Large intestine (tissue), 3 donors: ENCODE measurements around the gene SLC47A2. TPM values are rescaled to one million over a fixed set of nuclear protein-coding genes. Genes with fewer than 3 reads are reported as not detected.

Experiments used
- DNase-seq, 2 donors: peaks; one replicate each; pipeline versions ENCODE4 v3.0.0 to v3.0.0-alpha.2; 2013
- H3K27ac ChIP-seq: one replicate; pipeline ENCODE4 v1.5.1; 2013; ENCODE audit warnings: low read length
- H3K27me3 ChIP-seq: 2 replicates; pipeline ENCODE4 v1.6.1; 2013; ENCODE audit warnings: low read length; ENCODE audit not compliant: control insufficient read depth, insufficient read depth
- H3K36me3 ChIP-seq: 2 replicates; pipeline ENCODE4 v1.6.1; 2013; ENCODE audit warnings: low read length; ENCODE audit not compliant: control insufficient read depth, insufficient read depth
- H3K4me1 ChIP-seq: one replicate; pipeline ENCODE4 v1.6.1; 2013; ENCODE audit warnings: low read length; ENCODE audit not compliant: control insufficient read depth, insufficient read depth
- H3K4me3 ChIP-seq: one replicate; pipeline ENCODE4 v1.5.1; 2013; ENCODE audit warnings: low read length
- H3K9me3 ChIP-seq: one replicate; pipeline ENCODE4 v1.6.1; 2013; ENCODE audit warnings: mild to moderate bottlenecking, low read depth, low read length, moderate library complexity; ENCODE audit not compliant: control insufficient read depth
- WGBS: methylation state at CpG from one replicate; pipeline ENCODE4 v1.1.5; 2013; ENCODE audit warnings: low lambda C conversion rate; ENCODE audit not compliant: insufficient coverage; 5-methylcytosine and 5-hydroxymethylcytosine counted together
- polyA plus RNA-seq: library from polyadenylated mRNA; unstranded; fragments of 120-200 nt; gene quantifications from one replicate; pipeline ENCODE4 v1.2.1, GENCODE V29; 2013

SLC47A2 gene
- polyA plus RNA-seq, 1 donor, result 0.54 TPM

GRCh38 chr17:19747159-19747719, 30.9 kb upstream of the SLC47A2 start:
- Histone ChIP-seq H3K4me3 (no peak overlapping the region), H3K36me3 (no peaks in the 10 kb centered on the region), H3K4me1 (peaks cover 14% of the 10 kb centered on the region), H3K27ac (no peak overlapping the region), H3K9me3 (no peaks in the 10 kb centered on the region), H3K27me3 (no peaks in the 10 kb centered on the region)
- WGBS, result no CpG with 5 or more reads among the region's 13 CpGs
- no peak for DNase-seq

GRCh38 chr17:19746517-19746916, 30.1 kb upstream of the SLC47A2 start:
- H3K9me3 ChIP-seq, result no peaks in the 10 kb centered on the region
- peaks cover 14% of the 10 kb centered on the region for H3K4me1 ChIP-seq
- no peaks in the 10 kb centered on the region for H3K27me3 ChIP-seq
- 83% methylated on average over 1 of the region's 20 CpGs for WGBS
- H3K4me3 ChIP-seq, result no peak overlapping the region
- H3K27ac ChIP-seq, result no peak overlapping the region
- H3K36me3 ChIP-seq, result no peaks in the 10 kb centered on the region
- no peak for DNase-seq

GRCh38 chr17:19744922-19745757, 28.8 kb upstream of the SLC47A2 start:
- DNase-seq, result peak; percentile 92
- Histone ChIP-seq H3K36me3 (no peaks in the 10 kb centered on the region), H3K27ac (no peak overlapping the region), H3K27me3 (no peaks in the 10 kb centered on the region), H3K4me3 (peak overlapping the region; percentile 38), H3K9me3 (no peaks in the 10 kb centered on the region), H3K4me1 (peaks cover 14% of the 10 kb centered on the region)
- no CpG with 5 or more reads among the region's 50 CpGs for WGBS

- WGBS, result no CpG with 5 or more reads among the region's 26 CpGs
- no peak for DNase-seq
Measured at GRCh38 chr17:19744492-19744891, 28.1 kb upstream of the SLC47A2 start.

GRCh38 chr17:19743101-19744100, 27.0 kb upstream of the SLC47A2 start:
- H3K27ac ChIP-seq, result no peak overlapping the region
- 100% methylated on average over 6 of the region's 34 CpGs for WGBS
- H3K9me3 ChIP-seq, result no peaks in the 10 kb centered on the region
- peaks cover 12% of the 10 kb centered on the region for H3K4me1 ChIP-seq
- no peak for DNase-seq
- no peaks in the 10 kb centered on the region for H3K27me3 ChIP-seq
- no peak overlapping the region for H3K4me3 ChIP-seq
- H3K36me3 ChIP-seq, result no peaks in the 10 kb centered on the region

More at GRCh38 chr17:19744492-19744891, 28.1 kb upstream of the SLC47A2 start:
- no peaks in the 10 kb centered on the region for H3K9me3 ChIP-seq
- H3K27ac ChIP-seq, result no peak overlapping the region
- H3K36me3 ChIP-seq, result no peaks in the 10 kb centered on the region
- H3K4me3 ChIP-seq, result peak overlapping the region; percentile 31
- H3K27me3 ChIP-seq, result no peaks in the 10 kb centered on the region
- peaks cover 14% of the 10 kb centered on the region for H3K4me1 ChIP-seq

GRCh38 chr17:19742495-19742894, 26.1 kb upstream of the SLC47A2 start:
- Histone ChIP-seq H3K36me3 (no peaks in the 10 kb centered on the region), H3K27me3 (no peaks in the 10 kb centered on the region), H3K4me3 (no peak overlapping the region), H3K27ac (no peak overlapping the region), H3K4me1 (peaks cover 9% of the 10 kb centered on the region), H3K9me3 (no peaks in the 10 kb centered on the region)
- no peak for DNase-seq
- WGBS, result no CpG with 5 or more reads among the region's 10 CpGs

GRCh38 chr17:19741832-19742457, 25.6 kb upstream of the SLC47A2 start:
- WGBS, result no CpG with 5 or more reads among the region's 14 CpGs
- no peak for DNase-seq

GRCh38 chr17:19740933-19741332, 24.5 kb upstream of the SLC47A2 start:
- H3K36me3 ChIP-seq, result no peaks in the 10 kb centered on the region
- H3K27me3 ChIP-seq, result no peaks in the 10 kb centered on the region
- H3K4me3 ChIP-seq, result no peak overlapping the region
- WGBS, result 93% methylated on average over 3 of the region's 7 CpGs
- no peaks in the 10 kb centered on the region for H3K9me3 ChIP-seq
- no peak for DNase-seq
- peaks cover 13% of the 10 kb centered on the region for H3K4me1 ChIP-seq
- H3K27ac ChIP-seq, result no peak overlapping the region

More at GRCh38 chr17:19741832-19742457, 25.6 kb upstream of the SLC47A2 start:
- Histone ChIP-seq H3K27me3 (no peaks in the 10 kb centered on the region), H3K27ac (no peak overlapping the region), H3K9me3 (no peaks in the 10 kb centered on the region), H3K4me3 (no peak overlapping the region), H3K36me3 (no peaks in the 10 kb centered on the region), H3K4me1 (peaks cover 9% of the 10 kb centered on the region)

GRCh38 chr17:19739241-19740201, 23.1 kb upstream of the SLC47A2 start:
- H3K36me3 ChIP-seq, result no peaks in the 10 kb centered on the region
- WGBS, result no CpG with 5 or more reads among the region's 26 CpGs
- peaks cover 18% of the 10 kb centered on the region for H3K4me1 ChIP-seq
- no peak overlapping the region for H3K4me3 ChIP-seq
- no peak for DNase-seq
- H3K27ac ChIP-seq, result no peak overlapping the region
- no peaks in the 10 kb centered on the region for H3K9me3 ChIP-seq
- no peaks in the 10 kb centered on the region for H3K27me3 ChIP-seq
